ENCODE results near the gene LGI4. TPM values are rescaled to one million over a fixed set of nuclear protein-coding genes. Genes with fewer than 3 reads are reported as not detected.

LGI4 gene
- total and polyA plus RNA-seq, 2 experiments from 2014 or later = 3.4 to 4.3 TPM

DNA sequence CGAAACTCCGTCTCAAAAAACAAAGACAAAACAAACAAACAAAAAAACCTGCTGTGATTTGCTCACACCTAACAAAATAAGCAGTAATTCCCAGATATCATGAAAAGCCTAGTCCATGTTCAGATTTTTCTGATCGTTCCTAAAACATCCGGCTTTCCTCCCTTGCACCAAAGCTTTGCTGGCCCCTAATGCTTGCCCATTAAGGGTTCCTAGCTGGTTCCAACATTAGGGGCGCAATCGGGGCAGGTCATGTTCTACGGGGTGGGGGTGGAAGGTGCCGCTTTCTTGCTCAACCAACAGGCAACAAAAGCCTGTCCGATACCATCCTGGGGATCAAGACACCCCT, 44.7 kb downstream of the LGI4 start (continued):
- TF ChIP-seq, protein P1, sequence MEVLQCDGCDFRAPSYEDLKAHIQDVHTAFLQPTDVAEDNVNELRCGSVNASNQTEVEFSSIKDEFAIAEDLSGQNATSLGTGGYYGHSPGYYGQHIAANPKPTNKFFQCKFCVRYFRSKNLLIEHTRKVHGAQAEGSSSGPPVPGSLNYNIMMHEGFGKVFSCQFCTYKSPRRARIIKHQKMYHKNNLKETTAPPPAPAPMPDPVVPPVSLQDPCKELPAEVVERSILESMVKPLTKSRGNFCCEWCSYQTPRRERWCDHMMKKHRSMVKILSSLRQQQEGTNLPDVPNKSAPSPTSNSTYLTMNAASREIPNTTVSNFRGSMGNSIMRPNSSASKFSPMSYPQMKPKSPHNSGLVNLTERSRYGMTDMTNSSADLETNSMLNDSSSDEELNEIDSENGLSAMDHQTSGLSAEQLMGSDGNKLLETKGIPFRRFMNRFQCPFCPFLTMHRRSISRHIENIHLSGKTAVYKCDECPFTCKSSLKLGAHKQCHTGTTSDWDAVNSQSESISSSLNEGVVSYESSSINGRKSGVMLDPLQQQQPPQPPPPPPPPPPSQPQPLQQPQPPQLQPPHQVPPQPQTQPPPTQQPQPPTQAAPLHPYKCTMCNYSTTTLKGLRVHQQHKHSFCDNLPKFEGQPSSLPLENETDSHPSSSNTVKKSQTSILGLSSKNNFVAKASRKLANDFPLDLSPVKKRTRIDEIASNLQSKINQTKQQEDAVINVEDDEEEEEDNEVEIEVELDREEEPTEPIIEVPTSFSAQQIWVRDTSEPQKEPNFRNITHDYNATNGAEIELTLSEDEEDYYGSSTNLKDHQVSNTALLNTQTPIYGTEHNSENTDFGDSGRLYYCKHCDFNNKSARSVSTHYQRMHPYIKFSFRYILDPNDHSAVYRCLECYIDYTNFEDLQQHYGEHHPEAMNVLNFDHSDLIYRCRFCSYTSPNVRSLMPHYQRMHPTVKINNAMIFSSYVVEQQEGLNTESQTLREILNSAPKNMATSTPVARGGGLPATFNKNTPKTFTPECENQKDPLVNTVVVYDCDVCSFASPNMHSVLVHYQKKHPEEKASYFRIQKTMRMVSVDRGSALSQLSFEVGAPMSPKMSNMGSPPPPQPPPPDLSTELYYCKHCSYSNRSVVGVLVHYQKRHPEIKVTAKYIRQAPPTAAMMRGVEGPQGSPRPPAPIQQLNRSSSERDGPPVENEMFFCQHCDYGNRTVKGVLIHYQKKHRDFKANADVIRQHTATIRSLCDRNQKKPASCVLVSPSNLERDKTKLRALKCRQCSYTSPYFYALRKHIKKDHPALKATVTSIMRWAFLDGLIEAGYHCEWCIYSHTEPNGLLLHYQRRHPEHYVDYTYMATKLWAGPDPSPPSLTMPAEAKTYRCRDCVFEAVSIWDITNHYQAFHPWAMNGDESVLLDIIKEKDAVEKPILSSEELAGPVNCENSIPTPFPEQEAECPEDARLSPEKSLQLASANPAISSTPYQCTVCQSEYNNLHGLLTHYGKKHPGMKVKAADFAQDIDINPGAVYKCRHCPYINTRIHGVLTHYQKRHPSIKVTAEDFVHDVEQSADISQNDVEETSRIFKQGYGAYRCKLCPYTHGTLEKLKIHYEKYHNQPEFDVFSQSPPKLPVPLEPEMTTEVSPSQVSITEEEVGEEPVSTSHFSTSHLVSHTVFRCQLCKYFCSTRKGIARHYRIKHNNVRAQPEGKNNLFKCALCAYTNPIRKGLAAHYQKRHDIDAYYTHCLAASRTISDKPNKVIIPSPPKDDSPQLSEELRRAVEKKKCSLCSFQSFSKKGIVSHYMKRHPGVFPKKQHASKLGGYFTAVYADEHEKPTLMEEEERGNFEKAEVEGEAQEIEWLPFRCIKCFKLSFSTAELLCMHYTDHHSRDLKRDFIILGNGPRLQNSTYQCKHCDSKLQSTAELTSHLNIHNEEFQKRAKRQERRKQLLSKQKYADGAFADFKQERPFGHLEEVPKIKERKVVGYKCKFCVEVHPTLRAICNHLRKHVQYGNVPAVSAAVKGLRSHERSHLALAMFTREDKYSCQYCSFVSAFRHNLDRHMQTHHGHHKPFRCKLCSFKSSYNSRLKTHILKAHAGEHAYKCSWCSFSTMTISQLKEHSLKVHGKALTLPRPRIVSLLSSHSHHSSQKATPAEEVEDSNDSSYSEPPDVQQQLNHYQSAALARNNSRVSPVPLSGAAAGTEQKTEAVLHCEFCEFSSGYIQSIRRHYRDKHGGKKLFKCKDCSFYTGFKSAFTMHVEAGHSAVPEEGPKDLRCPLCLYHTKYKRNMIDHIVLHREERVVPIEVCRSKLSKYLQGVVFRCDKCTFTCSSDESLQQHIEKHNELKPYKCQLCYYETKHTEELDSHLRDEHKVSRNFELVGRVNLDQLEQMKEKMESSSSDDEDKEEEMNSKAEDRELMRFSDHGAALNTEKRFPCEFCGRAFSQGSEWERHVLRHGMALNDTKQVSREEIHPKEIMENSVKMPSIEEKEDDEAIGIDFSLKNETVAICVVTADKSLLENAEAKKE (CRISPR knock-in tag; IDR thresholded peaks at IDR 0.05) = no peak
- TF ChIP-seq, protein P2, sequence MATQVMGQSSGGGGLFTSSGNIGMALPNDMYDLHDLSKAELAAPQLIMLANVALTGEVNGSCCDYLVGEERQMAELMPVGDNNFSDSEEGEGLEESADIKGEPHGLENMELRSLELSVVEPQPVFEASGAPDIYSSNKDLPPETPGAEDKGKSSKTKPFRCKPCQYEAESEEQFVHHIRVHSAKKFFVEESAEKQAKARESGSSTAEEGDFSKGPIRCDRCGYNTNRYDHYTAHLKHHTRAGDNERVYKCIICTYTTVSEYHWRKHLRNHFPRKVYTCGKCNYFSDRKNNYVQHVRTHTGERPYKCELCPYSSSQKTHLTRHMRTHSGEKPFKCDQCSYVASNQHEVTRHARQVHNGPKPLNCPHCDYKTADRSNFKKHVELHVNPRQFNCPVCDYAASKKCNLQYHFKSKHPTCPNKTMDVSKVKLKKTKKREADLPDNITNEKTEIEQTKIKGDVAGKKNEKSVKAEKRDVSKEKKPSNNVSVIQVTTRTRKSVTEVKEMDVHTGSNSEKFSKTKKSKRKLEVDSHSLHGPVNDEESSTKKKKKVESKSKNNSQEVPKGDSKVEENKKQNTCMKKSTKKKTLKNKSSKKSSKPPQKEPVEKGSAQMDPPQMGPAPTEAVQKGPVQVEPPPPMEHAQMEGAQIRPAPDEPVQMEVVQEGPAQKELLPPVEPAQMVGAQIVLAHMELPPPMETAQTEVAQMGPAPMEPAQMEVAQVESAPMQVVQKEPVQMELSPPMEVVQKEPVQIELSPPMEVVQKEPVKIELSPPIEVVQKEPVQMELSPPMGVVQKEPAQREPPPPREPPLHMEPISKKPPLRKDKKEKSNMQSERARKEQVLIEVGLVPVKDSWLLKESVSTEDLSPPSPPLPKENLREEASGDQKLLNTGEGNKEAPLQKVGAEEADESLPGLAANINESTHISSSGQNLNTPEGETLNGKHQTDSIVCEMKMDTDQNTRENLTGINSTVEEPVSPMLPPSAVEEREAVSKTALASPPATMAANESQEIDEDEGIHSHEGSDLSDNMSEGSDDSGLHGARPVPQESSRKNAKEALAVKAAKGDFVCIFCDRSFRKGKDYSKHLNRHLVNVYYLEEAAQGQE (IDR thresholded peaks at IDR 0.05; ENCODE audit: unreplicated experiment) = no peak
- TF ChIP-seq STAT1 (IDR thresholded peaks at IDR 0.05; ENCODE audit: unreplicated experiment) = no peak

DNA sequence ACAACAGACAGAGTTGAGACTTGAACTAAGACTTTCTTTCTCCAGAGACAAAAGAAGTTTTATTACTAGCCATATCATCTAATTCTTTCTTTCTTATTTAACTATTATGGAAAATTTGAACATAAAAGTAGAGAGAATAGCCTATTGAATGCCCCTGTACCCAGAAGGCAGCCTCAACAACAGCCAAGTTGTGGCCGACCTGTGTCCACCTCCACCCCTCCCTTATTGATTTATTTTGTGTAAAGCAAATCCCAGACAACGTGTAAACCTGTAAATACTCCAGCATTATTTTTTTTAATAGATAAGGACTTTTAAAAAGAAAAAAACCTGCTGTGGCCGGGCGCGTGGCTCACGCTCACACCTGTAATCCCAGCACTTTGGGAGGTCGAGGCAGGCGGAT, 45.3 kb downstream of the LGI4 start:
- peaks cover 12% of the 10 kb centered on the region; the same call in 2 of the 3 replicates for H3K4me1 Mint-ChIP-seq
- no peak overlapping the region for H3K27ac ChIP-seq (ENCODE audit: low read depth)
- H3K79me2 ChIP-seq (replicated peaks; ENCODE audit: insufficient read depth) = no peaks in the 10 kb centered on the region
- H3K4me2 ChIP-seq = peak overlapping the region; percentile 71; the same call in 1 of the 2 replicates
- H2AFZ ChIP-seq = no peak overlapping the region; the same call in 1 of the 2 replicates
- H3K27ac Mint-ChIP-seq = no peak overlapping the region
- no peak for ATAC-seq
- H3K4me3 ChIP-seq = no peak overlapping the region
- DNase-seq (ENCODE audit: low spot score) = no peak
- no peaks in the 10 kb centered on the region for H3K27me3 ChIP-seq (ENCODE audit: insufficient read depth)
- H3K4me3 Mint-ChIP-seq = no peak overlapping the region
- H4K20me1 ChIP-seq (replicated peaks; ENCODE audit: insufficient read depth) = no peaks in the 10 kb centered on the region
- no peaks in the 10 kb centered on the region for H3K9me2 ChIP-seq (ENCODE audit: insufficient read depth)
- no peaks in the 10 kb centered on the region; the same call in 2 of the 3 replicates for H3K36me3 Mint-ChIP-seq (ENCODE audit: low read depth)
- 0 out of 2 replicates have a peak, but pooled peaks cover 5% of the 10 kb centered on the region for H3F3A ChIP-seq (replicated peaks; ENCODE audit: low read depth)
- H3K36me3 ChIP-seq (ENCODE audit: insufficient read depth) = no peaks in the 10 kb centered on the region
- no peaks in the 10 kb centered on the region for H3K9me3 Mint-ChIP-seq
- H3K4me1 ChIP-seq (ENCODE audit: insufficient read depth) = peaks cover 13% of the 10 kb centered on the region
- H3K27me3 Mint-ChIP-seq (ENCODE audit: insufficient read depth, low read depth, poor library complexity) = peaks cover 15% of the 10 kb centered on the region
- TF ChIP-seq, protein P3, sequence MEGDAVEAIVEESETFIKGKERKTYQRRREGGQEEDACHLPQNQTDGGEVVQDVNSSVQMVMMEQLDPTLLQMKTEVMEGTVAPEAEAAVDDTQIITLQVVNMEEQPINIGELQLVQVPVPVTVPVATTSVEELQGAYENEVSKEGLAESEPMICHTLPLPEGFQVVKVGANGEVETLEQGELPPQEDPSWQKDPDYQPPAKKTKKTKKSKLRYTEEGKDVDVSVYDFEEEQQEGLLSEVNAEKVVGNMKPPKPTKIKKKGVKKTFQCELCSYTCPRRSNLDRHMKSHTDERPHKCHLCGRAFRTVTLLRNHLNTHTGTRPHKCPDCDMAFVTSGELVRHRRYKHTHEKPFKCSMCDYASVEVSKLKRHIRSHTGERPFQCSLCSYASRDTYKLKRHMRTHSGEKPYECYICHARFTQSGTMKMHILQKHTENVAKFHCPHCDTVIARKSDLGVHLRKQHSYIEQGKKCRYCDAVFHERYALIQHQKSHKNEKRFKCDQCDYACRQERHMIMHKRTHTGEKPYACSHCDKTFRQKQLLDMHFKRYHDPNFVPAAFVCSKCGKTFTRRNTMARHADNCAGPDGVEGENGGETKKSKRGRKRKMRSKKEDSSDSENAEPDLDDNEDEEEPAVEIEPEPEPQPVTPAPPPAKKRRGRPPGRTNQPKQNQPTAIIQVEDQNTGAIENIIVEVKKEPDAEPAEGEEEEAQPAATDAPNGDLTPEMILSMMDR (conservative IDR thresholded peaks at IDR 0.05; ENCODE audit: low read depth in 2 of 2) = no peak
- TF ChIP-seq ZNF331 (CRISPR knock-in tag; IDR thresholded peaks at IDR 0.05; ENCODE audit: low read depth) (no peak), EZH2phosphoT487 (IDR thresholded peaks at IDR 0.05; ENCODE audit: unreplicated experiment) (no peak), CREB1 (CRISPR knock-in tag; IDR thresholded peaks at IDR 0.05; ENCODE audit: low read depth) (no peak), EZH2 (IDR thresholded peaks at IDR 0.05; ENCODE audit: low read depth, unreplicated experiment) (no peak)
- TF ChIP-seq, protein P4, sequence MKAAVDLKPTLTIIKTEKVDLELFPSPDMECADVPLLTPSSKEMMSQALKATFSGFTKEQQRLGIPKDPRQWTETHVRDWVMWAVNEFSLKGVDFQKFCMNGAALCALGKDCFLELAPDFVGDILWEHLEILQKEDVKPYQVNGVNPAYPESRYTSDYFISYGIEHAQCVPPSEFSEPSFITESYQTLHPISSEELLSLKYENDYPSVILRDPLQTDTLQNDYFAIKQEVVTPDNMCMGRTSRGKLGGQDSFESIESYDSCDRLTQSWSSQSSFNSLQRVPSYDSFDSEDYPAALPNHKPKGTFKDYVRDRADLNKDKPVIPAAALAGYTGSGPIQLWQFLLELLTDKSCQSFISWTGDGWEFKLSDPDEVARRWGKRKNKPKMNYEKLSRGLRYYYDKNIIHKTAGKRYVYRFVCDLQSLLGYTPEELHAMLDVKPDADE (IDR thresholded peaks at IDR 0.05) = no peak

All from GM23338 (cell line).